BLaER1 treated with 17β-estradiol and CSF1 and Interleukin-3, amounts not matched to agents 10 nM and 100 nM (cell line): ENCODE results near the gene DDX10.

Experiments
- H3K27ac ChIP-seq, 11 experiments: shearing (Covaris generic); formaldehyde crosslinking; 2 replicates each; pipeline ENCODE4 v1.8.1; 2022
- H3K27me3 ChIP-seq, 11 experiments: shearing (Covaris generic); formaldehyde crosslinking; 2 replicates each; pipeline ENCODE4 v1.8.1; 2022
- H3K36me3 ChIP-seq, 11 experiments: shearing (Covaris generic); formaldehyde crosslinking; 2 replicates each; pipeline ENCODE4 v1.8.1; 2022
- H3K4me1 ChIP-seq, 10 experiments: shearing (Covaris generic); formaldehyde crosslinking; 2 replicates each; pipeline ENCODE4 v1.8.1; 2022
- H3K4me2 ChIP-seq, 11 experiments: shearing (Covaris generic); formaldehyde crosslinking; 2 replicates each; pipeline ENCODE4 v1.8.1; 2022
- H3K4me3 ChIP-seq, 10 experiments: shearing (Covaris generic); formaldehyde crosslinking; 2 replicates each; pipeline ENCODE4 v1.8.1; 2022
- H3K9ac ChIP-seq, 11 experiments: shearing (Covaris generic); formaldehyde crosslinking; 2 replicates each; pipeline ENCODE4 v1.8.1; 2022
- H3K9me3 ChIP-seq, 11 experiments: shearing (Covaris generic); formaldehyde crosslinking; replicated peaks in 1 of 11; 2 replicates each; pipeline ENCODE4 v1.8.1; 2022
- H4K20me1 ChIP-seq, 11 experiments: shearing (Covaris generic); formaldehyde crosslinking; 2 replicates each; pipeline ENCODE4 v1.8.1; 2022
- Cebpa-rat ChIP-seq, 11 experiments: shearing (Covaris generic); IDR thresholded peaks; 2 replicates each; pipeline ENCODE4 v1.8.1; 2022

DDX10 gene

DNA sequence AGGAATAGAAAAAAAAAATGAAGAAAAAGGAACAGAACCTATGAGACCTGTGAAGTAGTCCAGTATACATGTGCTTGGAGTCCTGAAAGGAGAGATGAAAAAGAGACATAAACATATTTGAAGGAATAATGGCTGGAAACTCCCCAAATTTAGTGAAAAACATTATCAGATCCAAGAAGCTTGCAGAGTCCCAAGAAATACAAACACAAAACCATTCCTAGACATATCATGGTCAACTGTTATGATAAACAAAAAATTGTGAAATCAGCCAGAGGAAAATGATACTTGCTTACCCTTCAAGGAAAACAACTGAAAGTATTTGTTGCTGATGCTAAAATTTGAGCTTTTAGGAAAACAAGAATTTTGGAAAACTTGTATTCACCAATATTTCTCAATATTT is 250.1 kb downstream of the DDX10 start:
- Histone ChIP-seq H3K4me1 (peaks cover 0 to 1% (median 0%) of the 10 kb centered on the region in 10 experiments; a peak in 2 of 20 replicates), H3K4me3 (no peak overlapping the region), H3K36me3 (peaks cover 16 to 32% (median 27%) of the 10 kb centered on the region in 11 experiments; a peak in 18 of 22 replicates), H3K27me3 (no peaks in the 10 kb centered on the region), H3K9ac (no peak overlapping the region), H3K4me2 (no peak overlapping the region), H3K9me3 (no peaks in the 10 kb centered on the region), H3K27ac (no peak overlapping the region), H4K20me1 (peaks cover 0 to 8% (median 0%) of the 10 kb centered on the region in 11 experiments; a peak in 1 of 22 replicates)
- no peak for TF ChIP-seq Cebpa-rat (IDR thresholded peaks at IDR 0.05)

DNA sequence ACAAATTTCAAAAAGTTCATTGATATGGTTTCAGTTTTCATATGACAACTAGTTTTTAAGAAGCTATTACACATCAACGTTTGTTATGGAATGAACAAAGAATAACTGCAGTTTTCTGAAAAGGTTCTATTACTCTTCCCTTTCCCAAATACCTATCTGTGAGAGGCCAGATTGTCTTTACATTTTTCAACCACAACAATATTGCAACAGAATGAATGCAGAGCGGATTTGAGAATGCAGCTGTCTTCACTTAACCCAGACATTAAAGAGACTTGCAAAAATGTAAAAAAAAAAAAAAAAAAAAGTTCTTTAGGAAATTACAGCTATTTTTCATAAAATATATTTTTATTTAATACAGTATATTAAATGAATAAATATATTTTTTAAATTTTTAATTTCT is 250.8 kb downstream of the DDX10 start:
- Histone ChIP-seq H3K36me3 (peaks cover 16 to 39% (median 28%) of the 10 kb centered on the region in 11 experiments; a peak in 19 of 22 replicates), H3K9ac (no peak overlapping the region), H3K27ac (no peak overlapping the region), H3K27me3 (no peaks in the 10 kb centered on the region), H4K20me1 (peaks cover 0 to 8% (median 0%) of the 10 kb centered on the region in 11 experiments; a peak in 1 of 22 replicates), H3K4me2 (no peak overlapping the region), H3K4me3 (no peak overlapping the region), H3K4me1 (no peaks in the 10 kb centered on the region), H3K9me3 (no peaks in the 10 kb centered on the region)
- TF ChIP-seq Cebpa-rat (IDR thresholded peaks at IDR 0.05) = no peak

DNA sequence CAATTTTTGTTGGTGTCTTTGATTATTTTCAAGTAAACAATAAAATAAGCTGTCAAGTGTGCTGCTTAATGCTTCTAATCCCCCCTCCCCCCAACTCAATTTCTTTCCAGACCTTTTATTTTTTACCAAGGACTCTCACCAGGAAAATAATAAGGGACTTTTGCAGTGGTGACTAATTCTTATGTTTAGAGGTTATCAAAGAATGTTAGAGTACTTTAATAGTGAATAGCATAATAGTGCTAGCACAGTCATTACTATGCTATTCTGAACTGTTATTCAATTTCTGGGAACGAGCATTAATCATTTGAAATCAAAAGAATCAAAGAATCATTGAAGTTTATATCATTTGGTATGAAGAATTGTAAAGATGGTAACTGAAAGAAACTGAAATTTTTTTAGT is 251.4 kb downstream of the DDX10 start:
- Histone ChIP-seq H3K9ac (no peak overlapping the region), H3K36me3 (peaks cover 16 to 45% (median 31%) of the 10 kb centered on the region in 11 experiments; a peak in 19 of 22 replicates), H3K27ac (no peak overlapping the region), H3K9me3 (no peaks in the 10 kb centered on the region), H4K20me1 (peaks cover 0 to 8% (median 0%) of the 10 kb centered on the region in 11 experiments; a peak in 1 of 22 replicates), H3K27me3 (no peaks in the 10 kb centered on the region), H3K4me2 (no peak overlapping the region), H3K4me1 (no peaks in the 10 kb centered on the region), H3K4me3 (no peak overlapping the region)
- no peak for TF ChIP-seq Cebpa-rat (IDR thresholded peaks at IDR 0.05)

DNA sequence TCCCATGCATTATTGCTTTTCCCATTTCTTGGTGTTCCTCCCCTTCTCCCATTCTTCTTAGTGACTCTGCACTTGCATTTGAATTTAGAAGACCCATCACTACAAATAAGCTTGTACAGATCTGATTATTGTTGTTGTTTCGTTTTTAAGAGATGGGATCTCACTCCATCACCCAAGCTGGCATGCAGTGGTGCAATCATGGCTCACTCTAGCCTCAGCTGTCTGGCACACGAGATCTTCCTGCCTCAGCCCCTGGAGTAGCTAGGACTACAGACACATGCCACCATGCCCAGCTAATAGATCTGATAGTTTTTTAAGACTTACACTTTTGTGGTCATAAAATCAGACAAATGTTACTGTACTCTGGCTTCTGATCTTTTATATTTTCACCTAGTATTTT is 252.1 kb downstream of the DDX10 start:
- no peaks in the 10 kb centered on the region for H3K4me1 ChIP-seq
- H3K27ac ChIP-seq = no peak overlapping the region
- no peak overlapping the region for H3K4me3 ChIP-seq
- peaks cover 0 to 8% (median 0%) of the 10 kb centered on the region in 11 experiments; a peak in 1 of 22 replicates for H4K20me1 ChIP-seq
- H3K9ac ChIP-seq = no peak overlapping the region
- no peak for TF ChIP-seq Cebpa-rat (IDR thresholded peaks at IDR 0.05)
- no peak overlapping the region for H3K4me2 ChIP-seq
- H3K27me3 ChIP-seq = no peaks in the 10 kb centered on the region
- no peaks in the 10 kb centered on the region for H3K9me3 ChIP-seq
- H3K36me3 ChIP-seq = peaks cover 16 to 49% (median 31%) of the 10 kb centered on the region in 11 experiments; a peak in 19 of 22 replicates

DNA sequence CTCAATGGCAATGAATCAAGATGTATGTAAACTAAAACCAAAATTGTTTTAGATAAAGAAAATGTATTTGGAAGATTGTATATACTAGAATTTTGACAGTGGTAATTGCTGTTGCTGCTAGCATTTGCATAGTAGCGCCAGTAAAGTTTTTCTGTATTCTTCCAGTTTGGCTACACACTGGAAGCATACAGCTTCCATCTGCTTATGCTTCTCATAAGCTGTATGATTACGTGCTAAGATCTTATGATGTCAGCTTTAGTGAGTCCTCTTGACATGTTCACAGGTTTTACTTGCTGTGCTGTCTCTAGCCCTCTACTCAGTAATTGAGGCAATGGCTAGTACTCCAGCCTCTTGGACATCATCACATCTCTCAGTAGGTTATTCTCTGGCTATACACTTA is 256.3 kb downstream of the DDX10 start:
- Histone ChIP-seq H3K4me2 (no peak overlapping the region), H3K9ac (no peak overlapping the region), H3K4me1 (no peaks in the 10 kb centered on the region), H3K4me3 (no peak overlapping the region), H4K20me1 (0 out of 22 replicates have a peak, but pooled peaks cover 0 to 5% (median 0%) of the 10 kb centered on the region in 11 experiments), H3K9me3 (no peaks in the 10 kb centered on the region), H3K36me3 (peaks cover 16 to 51% (median 38%) of the 10 kb centered on the region in 11 experiments; a peak in 19 of 22 replicates), H3K27ac (no peak overlapping the region), H3K27me3 (no peaks in the 10 kb centered on the region)
- no peak for TF ChIP-seq Cebpa-rat (IDR thresholded peaks at IDR 0.05)

DNA sequence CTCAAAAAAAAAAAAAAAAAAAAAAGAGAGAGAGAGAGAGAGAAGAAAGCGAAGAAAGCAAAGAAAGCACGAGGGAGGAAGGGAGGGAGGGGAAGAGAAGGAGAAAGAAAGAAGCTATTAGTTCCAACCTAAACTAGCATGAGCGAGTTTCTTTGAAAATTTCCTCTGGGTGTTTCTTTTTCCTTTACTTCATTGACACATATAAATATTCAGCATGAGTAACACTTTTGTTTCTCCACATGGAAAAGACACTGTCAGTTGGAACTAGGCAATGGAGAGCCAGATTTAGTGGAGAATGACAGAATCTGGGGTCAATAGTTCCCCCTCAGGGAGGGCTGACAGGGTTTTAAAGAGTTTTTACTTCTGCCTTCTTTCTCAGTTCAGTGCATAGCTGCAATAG is 257.4 kb downstream of the DDX10 start:
- no peaks in the 10 kb centered on the region for H3K9me3 ChIP-seq
- no peak for TF ChIP-seq Cebpa-rat (IDR thresholded peaks at IDR 0.05)
- H3K4me3 ChIP-seq = no peak overlapping the region
- no peak overlapping the region for H3K9ac ChIP-seq
- no peaks in the 10 kb centered on the region for H3K4me1 ChIP-seq
- H3K27ac ChIP-seq = no peak overlapping the region
- H3K4me2 ChIP-seq = no peak overlapping the region
- H4K20me1 ChIP-seq = peaks cover 0 to 12% (median 0%) of the 10 kb centered on the region in 11 experiments; a peak in 1 of 22 replicates
- H3K36me3 ChIP-seq = peaks cover 14 to 47% (median 33%) of the 10 kb centered on the region in 11 experiments; a peak in 19 of 22 replicates
- no peaks in the 10 kb centered on the region for H3K27me3 ChIP-seq

DNA sequence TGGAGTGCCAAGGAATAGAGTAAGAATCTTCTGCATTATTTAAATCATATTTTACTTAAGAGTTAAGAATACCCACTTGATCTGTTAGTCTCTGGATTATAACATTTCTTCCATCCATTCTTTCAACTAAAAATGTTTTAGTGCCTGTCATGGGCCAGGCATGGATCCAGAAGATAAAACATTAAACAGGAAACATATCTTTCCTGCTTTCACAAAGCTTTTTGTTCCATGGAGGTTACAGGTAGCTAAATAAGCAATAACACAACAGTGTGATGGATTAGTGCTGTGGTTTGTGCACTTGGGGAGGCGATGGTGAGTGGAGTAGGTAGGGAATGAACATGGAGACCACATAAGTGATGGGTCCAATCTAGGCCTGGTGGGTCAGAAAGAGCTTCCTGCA is 258.5 kb downstream of the DDX10 start:
- Histone ChIP-seq H3K27ac (no peak overlapping the region), H3K4me1 (no peaks in the 10 kb centered on the region), H3K9me3 (no peaks in the 10 kb centered on the region), H3K4me2 (no peak overlapping the region), H4K20me1 (peaks cover 0 to 22% (median 0%) of the 10 kb centered on the region in 11 experiments; a peak in 1 of 22 replicates), H3K9ac (no peak overlapping the region), H3K27me3 (no peaks in the 10 kb centered on the region), H3K4me3 (no peak overlapping the region), H3K36me3 (peaks cover 2 to 38% (median 26%) of the 10 kb centered on the region in 11 experiments; a peak in 19 of 22 replicates)
- no peak for TF ChIP-seq Cebpa-rat (IDR thresholded peaks at IDR 0.05)

DNA sequence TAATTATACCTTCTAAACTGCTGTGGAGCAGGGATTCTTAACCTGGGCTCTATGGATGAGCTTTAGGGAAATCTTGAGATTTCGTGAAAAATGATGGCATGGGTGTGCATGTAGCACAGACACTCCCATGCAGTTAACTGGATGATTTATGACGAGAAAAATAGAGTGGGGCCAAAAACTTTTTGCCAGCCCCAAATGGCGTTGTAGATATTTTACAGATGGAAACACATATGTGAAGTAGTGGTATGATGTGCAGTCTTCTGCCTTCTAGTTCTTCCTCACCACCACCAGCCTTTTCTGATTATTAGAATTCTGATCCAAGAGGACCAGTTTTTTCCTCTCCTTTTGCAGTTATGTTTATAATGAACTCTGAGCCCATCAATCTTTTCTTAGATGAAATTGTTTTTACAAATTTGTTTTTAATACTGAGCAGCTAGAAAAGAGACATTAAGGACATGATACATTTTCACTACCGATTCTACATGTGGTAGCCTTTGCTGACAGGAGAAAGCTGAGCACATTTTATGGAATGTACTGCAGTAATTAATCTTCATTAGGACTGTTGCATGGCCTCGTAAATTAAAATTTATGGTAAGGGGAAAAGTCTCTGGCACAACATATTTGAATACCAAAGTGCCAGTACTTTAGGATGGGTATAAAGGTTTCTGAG is 261.4 kb downstream of the DDX10 start:
- H3K36me3 ChIP-seq = peaks cover 0 to 29% (median 12%) of the 10 kb centered on the region in 11 experiments; a peak in 12 of 22 replicates
- H3K4me1 ChIP-seq = no peaks in the 10 kb centered on the region
- H3K9me3 ChIP-seq = no peaks in the 10 kb centered on the region
- no peak for TF ChIP-seq Cebpa-rat (IDR thresholded peaks at IDR 0.05)
- H3K27me3 ChIP-seq = no peaks in the 10 kb centered on the region
- H4K20me1 ChIP-seq = peaks cover 0 to 22% (median 0%) of the 10 kb centered on the region in 11 experiments; a peak in 1 of 22 replicates
- no peak overlapping the region for H3K4me3 ChIP-seq
- H3K9ac ChIP-seq = no peak overlapping the region
- no peak overlapping the region for H3K27ac ChIP-seq
- no peak overlapping the region for H3K4me2 ChIP-seq

DNA sequence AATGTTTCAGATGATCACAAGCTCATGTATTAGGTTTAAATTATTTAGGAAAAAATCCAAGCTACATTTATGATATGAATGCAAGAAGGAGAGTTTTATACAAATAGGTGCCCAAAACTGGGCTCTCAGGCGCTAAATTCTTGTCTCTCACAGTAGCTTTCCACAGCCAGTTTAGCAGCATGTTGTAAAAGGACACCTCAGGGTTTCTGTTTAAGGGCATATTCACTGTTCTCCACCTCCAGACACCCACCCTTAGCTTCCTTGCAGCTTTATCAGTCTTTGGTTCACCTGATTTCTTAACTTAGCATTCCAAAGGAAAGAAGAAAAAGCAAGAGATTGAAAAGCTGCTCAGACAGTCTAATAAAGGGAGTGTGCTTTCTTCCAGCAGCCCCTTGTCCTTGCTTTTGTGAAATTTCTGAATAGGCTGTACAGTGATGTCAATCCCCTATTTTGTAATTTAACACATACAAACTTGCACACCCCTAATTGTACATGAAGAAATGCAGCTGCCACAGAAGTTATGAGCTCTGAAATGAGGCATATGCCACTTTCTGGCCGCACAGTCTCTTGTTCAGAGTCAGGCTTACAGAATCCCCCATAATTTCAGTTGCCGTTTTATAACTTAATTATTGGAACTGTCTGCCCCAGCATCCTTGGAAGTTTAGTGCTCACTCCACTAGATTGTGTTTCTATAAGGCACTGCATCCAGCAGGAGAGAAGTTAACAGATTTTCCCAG is 262.1 kb downstream of the DDX10 start:
- no peak for TF ChIP-seq Cebpa-rat (IDR thresholded peaks at IDR 0.05)
- no peak overlapping the region for H3K9ac ChIP-seq

More for the DNA sequence above, 262.1 kb downstream of the DDX10 start:
- no peak overlapping the region for H3K27ac ChIP-seq
- H3K4me2 ChIP-seq = no peak overlapping the region
- H3K4me1 ChIP-seq = no peaks in the 10 kb centered on the region
- H3K4me3 ChIP-seq = no peak overlapping the region
- no peaks in the 10 kb centered on the region for H3K27me3 ChIP-seq
- H4K20me1 ChIP-seq = peaks cover 0 to 22% (median 0%) of the 10 kb centered on the region in 11 experiments; a peak in 1 of 22 replicates
- no peaks in the 10 kb centered on the region for H3K9me3 ChIP-seq
- H3K36me3 ChIP-seq = peaks cover 0 to 29% (median 9%) of the 10 kb centered on the region in 11 experiments; a peak in 8 of 22 replicates
